H1 (cell line): ENCODE data around the gene TNFSF12. TPM values are rescaled to one million over a fixed set of nuclear protein-coding genes. Genes with fewer than 3 reads are reported as not detected.
A peak's percentile ranks its signal among the peaks of the same experiment; 100 is the strongest.

Source experiments
- CTCF ChIA-PET: fragments of 300-600 bp; sonication (Branson Sonifier 250); formaldehyde crosslinking; loops from one replicate; lab custom pipeline; 2021; ENCODE audit not compliant: partially characterized antibody; lab: Charles Lee
- POLR2A ChIA-PET: fragments of 300-600 bp; sonication (Branson Sonifier 250); formaldehyde crosslinking; loops from one replicate; lab custom pipeline; 2021; ENCODE audit warnings: inconsistent platforms; ENCODE audit not compliant: partially characterized antibody; lab: Charles Lee
- DNase-seq, 2 experiments: peaks; one replicate each; pipeline versions ENCODE4 v3.0.0 to v3.0.0-alpha.2; 2010 to 2022; ENCODE audit warnings: low spot score in 2 of 2, low read depth in 1 of 2, mixed read lengths in 1 of 2
- FAIRE-seq: peaks from 2 replicates; lab custom pipeline; 2011; peaks lifted over from hg19 to GRCh38; lab: Jason Lieb, UNC
- H2AFZ ChIP-seq: 2 replicates; pipeline ENCODE4 v1.8.1; 2012; ENCODE audit warnings: low read length, inconsistent platforms
- H2AK5ac ChIP-seq: 2 replicates; pipeline ENCODE4 v1.6.1; 2013; ENCODE audit warnings: low read depth, low read length
- H2BK120ac ChIP-seq: replicated peaks from 2 replicates; pipeline ENCODE3; 2013; ENCODE audit warnings: low read depth, low read length, inconsistent platforms
- H2BK12ac ChIP-seq: 2 replicates; pipeline ENCODE4 v1.6.1; 2013; ENCODE audit warnings: low read depth, low read length
- H2BK15ac ChIP-seq: 2 replicates; pipeline ENCODE4 v1.6.1; 2013; ENCODE audit warnings: low read length
- H2BK20ac ChIP-seq: 2 replicates; pipeline ENCODE4 v1.6.1; 2013; ENCODE audit warnings: low read length
- H2BK5ac ChIP-seq: 2 replicates; pipeline ENCODE4 v1.6.1; 2013; ENCODE audit warnings: low read depth, low read length
- H3K14ac ChIP-seq: 2 replicates; pipeline ENCODE4 v1.6.1; 2013; ENCODE audit warnings: inconsistent platforms; ENCODE audit not compliant: insufficient read length
- H3K18ac ChIP-seq: 2 replicates; pipeline ENCODE4 v1.6.1; 2013; ENCODE audit warnings: low read length; ENCODE audit errors: extremely low read depth
- H3K23ac ChIP-seq: 2 replicates; pipeline ENCODE4 v1.6.1; 2013; ENCODE audit warnings: inconsistent platforms; ENCODE audit not compliant: insufficient read length
- H3K23me2 ChIP-seq: 2 replicates; pipeline ENCODE4 v1.6.1; 2013; ENCODE audit warnings: low read depth, low read length
- H3K27ac ChIP-seq: 2 replicates; pipeline ENCODE4 v1.6.1; 2011; ENCODE audit warnings: low read depth, low read length, inconsistent platforms
- H3K27me3 ChIP-seq, 4 experiments: replicated peaks in 1 of 4; 1 replicate in 1 of 4; 2 replicates in 3 of 4; pipeline versions ENCODE4 v1.6.1 to v1.8.1; 2011 to 2013; ENCODE audit warnings: low read length in 3 of 4, mild to moderate bottlenecking in 3 of 4, inconsistent platforms in 2 of 4, mixed read lengths in 2 of 4, moderate library complexity in 1 of 4; ENCODE audit not compliant: control insufficient read depth in 3 of 4, insufficient read depth in 3 of 4; ENCODE audit errors: extremely low read depth in 1 of 4
- H3K36me3 ChIP-seq, 4 experiments: 2 replicates each; pipeline versions ENCODE4 v1.6.1 to v1.8.1; 2011 to 2013; ENCODE audit warnings: mild to moderate bottlenecking in 4 of 4, low read length in 3 of 4, moderate library complexity in 2 of 4, control low read depth in 1 of 4, inconsistent platforms in 1 of 4; ENCODE audit not compliant: insufficient read depth in 4 of 4, control insufficient read depth in 2 of 4
- H3K4ac ChIP-seq: replicated peaks from 2 replicates; pipeline ENCODE3; 2013; ENCODE audit warnings: low read length, low read depth, mixed read lengths, inconsistent platforms; ENCODE audit not compliant: insufficient read length
- H3K4me1 ChIP-seq, 4 experiments: replicated peaks in 1 of 4; 1 replicate in 1 of 4; 2 replicates in 3 of 4; pipeline versions ENCODE4 v1.6.1 to v1.8.1; 2011 to 2013; ENCODE audit warnings: low read length in 3 of 4, inconsistent platforms in 2 of 4, mixed read lengths in 1 of 4; ENCODE audit not compliant: insufficient read depth in 4 of 4, control insufficient read depth in 3 of 4
- H3K4me2 ChIP-seq, 2 experiments: 2 replicates each; pipeline versions ENCODE4 v1.6.1 to v1.8.1; 2011 to 2013; ENCODE audit warnings: low read depth in 2 of 2, low read length in 2 of 2, control low read depth in 1 of 2, inconsistent platforms in 1 of 2, mild to moderate bottlenecking in 1 of 2; ENCODE audit not compliant: insufficient read depth in 1 of 2
- H3K4me3 ChIP-seq, 4 experiments: fragments of 200-600, 300-600 bp in 1 of 4; sonication (generic), shearing (Covaris generic), sonication (Bioruptor Twin) in 1 of 4; 2 replicates each; pipeline versions ENCODE4 v1.5.1 to v1.8.1; 2011 to 2016; ENCODE audit warnings: low read length in 4 of 4, low read depth in 3 of 4, control low read depth in 2 of 4, inconsistent platforms in 2 of 4, mild to moderate bottlenecking in 2 of 4, mixed read lengths in 1 of 4, moderate library complexity in 1 of 4; ENCODE audit not compliant: insufficient read depth in 2 of 4; ENCODE audit errors: extremely low read depth in 1 of 4
- H3K56ac ChIP-seq: replicated peaks from 2 replicates; pipeline ENCODE3; 2013; ENCODE audit warnings: low read depth, mild to moderate bottlenecking, mixed read lengths, low read length, inconsistent platforms; ENCODE audit not compliant: insufficient read length
- H3K79me1 ChIP-seq: 2 replicates; pipeline ENCODE4 v1.6.1; 2013; ENCODE audit warnings: low read depth, low read length, control low read depth
- H3K79me2 ChIP-seq, 2 experiments: 2 replicates each; pipeline versions ENCODE4 v1.6.1 to v1.8.1; 2012 to 2013; ENCODE audit warnings: low read length in 2 of 2, mild to moderate bottlenecking in 2 of 2, inconsistent platforms in 1 of 2; ENCODE audit not compliant: insufficient read depth in 2 of 2, control insufficient read depth in 1 of 2
- H3K9ac ChIP-seq, 4 experiments: replicated peaks in 1 of 4; 1 replicate in 1 of 4; 2 replicates in 3 of 4; pipeline versions ENCODE4 v1.6.1 to v1.8.1; 2011 to 2013; ENCODE audit warnings: low read depth in 3 of 4, low read length in 3 of 4, control low read depth in 2 of 4, mild to moderate bottlenecking in 2 of 4, moderate library complexity in 2 of 4, inconsistent platforms in 1 of 4; ENCODE audit errors: extremely low read depth in 1 of 4
- H3K9me3 ChIP-seq, 2 experiments: 2 replicates each; pipeline versions ENCODE4 v1.6.1 to v1.8.1; 2012 to 2013; ENCODE audit warnings: mild to moderate bottlenecking in 2 of 2, moderate library complexity in 2 of 2, control low read depth in 1 of 2, inconsistent platforms in 1 of 2, low read depth in 1 of 2, low read length in 1 of 2, mixed read lengths in 1 of 2; ENCODE audit not compliant: insufficient read depth in 2 of 2
- H4K20me1 ChIP-seq, 2 experiments: replicated peaks in 1 of 2; 2 replicates each; pipeline versions ENCODE3 to v1.8.1; 2011 to 2013; ENCODE audit warnings: inconsistent platforms in 2 of 2, low read length in 2 of 2, mild to moderate bottlenecking in 1 of 2; ENCODE audit not compliant: insufficient read depth in 2 of 2, control insufficient read depth in 1 of 2
- H4K5ac ChIP-seq: 2 replicates; pipeline ENCODE4 v1.6.1; 2013; ENCODE audit warnings: low read length, low read depth, mixed read lengths, inconsistent platforms; ENCODE audit not compliant: insufficient read length
- H4K8ac ChIP-seq: 2 replicates; pipeline ENCODE4 v1.8.0; 2013; ENCODE audit warnings: mild to moderate bottlenecking, moderate library complexity, low read length, inconsistent platforms; ENCODE audit not compliant: insufficient read depth; ENCODE audit errors: extremely low read depth
- H4K91ac ChIP-seq: replicated peaks from 2 replicates; pipeline ENCODE3; 2013; ENCODE audit warnings: low read length, mixed read lengths, inconsistent platforms; ENCODE audit not compliant: insufficient read length
- KDM1A ChIP-seq: fragments of 200-600, 300-600 bp; sonication (generic); IDR thresholded peaks from 2 replicates; pipeline ENCODE4 v1.7.1; 2016; ENCODE audit warnings: mild to moderate bottlenecking, low read length, borderline replicate concordance
- POLR2A ChIP-seq, 2 experiments: IDR thresholded peaks; 1 replicate in 1 of 2; 2 replicates in 1 of 2; pipeline ENCODE4 v1.6.1; 2011; ENCODE audit warnings: low read depth in 2 of 2, low read length in 2 of 2, mild to moderate bottlenecking in 2 of 2; ENCODE audit errors: control extremely low read depth in 1 of 2
- POLR2AphosphoS5 ChIP-seq: IDR thresholded peaks from 2 replicates; pipeline ENCODE4 v1.6.1; 2011; ENCODE audit warnings: low read depth, low read length
- YY1 ChIP-seq: IDR thresholded peaks from 2 replicates; pipeline ENCODE4 v1.6.1; 2011; ENCODE audit warnings: low read depth, mild to moderate bottlenecking, low read length
- WGBS, 2 experiments: shearing (Covaris generic) in 1 of 2; methylation state at CpG; one replicate each; pipeline versions ENCODE4 v1.1.6 to v1.1.7; 2013 to 2015; ENCODE audit warnings: low lambda C conversion rate in 2 of 2, mixed read lengths in 2 of 2, inconsistent platforms in 1 of 2, low coverage in 1 of 2, missing lambda C conversion rate in 1 of 2; ENCODE audit not compliant: insufficient replicate concordance in 2 of 2, insufficient coverage in 1 of 2, insufficient read length in 1 of 2; ENCODE audit errors: extremely low coverage in 1 of 2, missing lambda C conversion rate in 1 of 2; 5-methylcytosine and 5-hydroxymethylcytosine counted together
- polyA plus RNA-seq, 7 experiments: library from polyadenylated mRNA; depleted of rRNA in 3 of 7; stranded (reverse) in 5 of 7; unstranded in 2 of 7; fragments of >200 nt in 5 of 7; fragments of 200-250 nt in 2 of 7; gene quantifications; 1 replicate in 5 of 7; 2 replicates in 1 of 7; 4 replicates in 1 of 7; pipeline versions ENCODE4 v1.2.1 to v1.2.3, GENCODE V29; 2011 to 2013; ENCODE audit warnings: missing spikeins in 2 of 7, mixed read lengths in 2 of 7
- total RNA-seq: library from RNA; stranded (reverse); fragmentation: NEBNext Ultra II Directional; extraction: Animal tissue kit (Norgen Biotek cat#: 25700); gene quantifications from 2 replicates; pipeline ENCODE4 v1.2.1, GENCODE V29; 2021
- TF ChIP-seq, protein P1 (sequence below): IDR thresholded peaks from 2 replicates; pipeline ENCODE4 v1.6.1; 2012; ENCODE audit warnings: low read length, inconsistent platforms

TNFSF12 gene
- total and polyA plus RNA-seq, 2 of the 8 experiments (the other 6 are each of a cell fraction or from before 2014, with no cell fraction given): 7.2 to 9.6 TPM

- no peak for TF ChIP-seq KDM1A
- TF ChIP-seq POLR2AphosphoS5: peak; percentile 66
- TF ChIP-seq YY1: no peak
- TF ChIP-seq POLR2A (IDR thresholded peaks at IDR 0.05; ENCODE audit: control extremely low read depth in 1 of 2, low read depth in 2 of 2, low read length in 2 of 2): peak; percentile 14 to 43; a peak in 2 of 3 replicates
- TF ChIP-seq, protein P1, sequence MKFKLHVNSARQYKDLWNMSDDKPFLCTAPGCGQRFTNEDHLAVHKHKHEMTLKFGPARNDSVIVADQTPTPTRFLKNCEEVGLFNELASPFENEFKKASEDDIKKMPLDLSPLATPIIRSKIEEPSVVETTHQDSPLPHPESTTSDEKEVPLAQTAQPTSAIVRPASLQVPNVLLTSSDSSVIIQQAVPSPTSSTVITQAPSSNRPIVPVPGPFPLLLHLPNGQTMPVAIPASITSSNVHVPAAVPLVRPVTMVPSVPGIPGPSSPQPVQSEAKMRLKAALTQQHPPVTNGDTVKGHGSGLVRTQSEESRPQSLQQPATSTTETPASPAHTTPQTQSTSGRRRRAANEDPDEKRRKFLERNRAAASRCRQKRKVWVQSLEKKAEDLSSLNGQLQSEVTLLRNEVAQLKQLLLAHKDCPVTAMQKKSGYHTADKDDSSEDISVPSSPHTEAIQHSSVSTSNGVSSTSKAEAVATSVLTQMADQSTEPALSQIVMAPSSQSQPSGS: 0 out of 2 replicates have a peak, but pooled peaks have one; percentile 7
- H2BK15ac ChIP-seq: no peak overlapping the region
- H3K27me3 ChIP-seq: no peaks in the 10 kb centered on the region
- FAIRE-seq: no peak
- peaks cover 7% of the 10 kb centered on the region; the same call in 1 of the 2 replicates for H3K79me1 ChIP-seq
- peaks cover 4 to 12% (median 8%) of the 10 kb centered on the region in 4 experiments; a peak in 6 of 7 replicates for H3K4me1 ChIP-seq
- peaks cover 27 to 32% of the 10 kb centered on the region in 2 experiments for H4K20me1 ChIP-seq
- H2BK12ac ChIP-seq: no peak overlapping the region
- H3K27ac ChIP-seq: no peak overlapping the region
- CTCF ChIA-PET: interaction anchor here (0.6 kb wide), 1 partner anchor 126 kb away, joined by 4 read pairs; no protein-coding TSS in a partner anchor
- H3K56ac ChIP-seq: no peak overlapping the region
- H3K14ac ChIP-seq: no peak overlapping the region
- no peak overlapping the region for H3K9ac ChIP-seq
- H3K36me3 ChIP-seq: peaks cover 41 to 53% (median 48%) of the 10 kb centered on the region in 4 experiments
- H2BK20ac ChIP-seq: no peak overlapping the region
- no peak overlapping the region for H3K4me2 ChIP-seq
- DNase-seq: no peak
- POLR2A ChIA-PET: interaction anchor here (0.8 to 37.5 kb wide), 12 partner anchors 5 to 263 kb away, joined by 3 to 1144 read pairs (median 5); partner anchors contain the start of genes ATP1B2, CD68, GPS2 and MPDU1
- H3K23ac ChIP-seq: no peak overlapping the region
- no peak overlapping the region for H2BK5ac ChIP-seq
- no peak overlapping the region for H3K4me3 ChIP-seq
- peaks cover 2% of the 10 kb centered on the region; the same call in 1 of the 2 replicates for H3K23me2 ChIP-seq
- H3K9me3 ChIP-seq: no peaks in the 10 kb centered on the region
- H2AFZ ChIP-seq: no peak overlapping the region
- H2AK5ac ChIP-seq: no peak overlapping the region
- no peak overlapping the region for H4K8ac ChIP-seq
- no peak overlapping the region for H4K91ac ChIP-seq
- 95% methylated on average over 16 of the region's 17 CpGs; no CpG with 5 or more reads in 1 of the 2 experiments for WGBS, 2 experiments
- no peak overlapping the region for H3K18ac ChIP-seq
- H4K5ac ChIP-seq: no peak overlapping the region
- peaks cover 23 to 39% of the 10 kb centered on the region in 2 experiments for H3K79me2 ChIP-seq
- no peak overlapping the region for H2BK120ac ChIP-seq
- H3K4ac ChIP-seq: no peak overlapping the region
Observed at GRCh38 chr17:7577327-7578199, 28.7 kb downstream of the TNFSF12 start.
